ENCODE data around the gene VAT1.
"Not testable (repeated sequence)": the region's sequence is repeated elsewhere in the genome, so short reads cannot be mapped to it uniquely, and the experiment has no call there.

The VAT1 gene

GRCh38 chr17:43003542-43004172 is 18.5 kb downstream of the VAT1 start:
- DNase-seq: no peak

DNA sequence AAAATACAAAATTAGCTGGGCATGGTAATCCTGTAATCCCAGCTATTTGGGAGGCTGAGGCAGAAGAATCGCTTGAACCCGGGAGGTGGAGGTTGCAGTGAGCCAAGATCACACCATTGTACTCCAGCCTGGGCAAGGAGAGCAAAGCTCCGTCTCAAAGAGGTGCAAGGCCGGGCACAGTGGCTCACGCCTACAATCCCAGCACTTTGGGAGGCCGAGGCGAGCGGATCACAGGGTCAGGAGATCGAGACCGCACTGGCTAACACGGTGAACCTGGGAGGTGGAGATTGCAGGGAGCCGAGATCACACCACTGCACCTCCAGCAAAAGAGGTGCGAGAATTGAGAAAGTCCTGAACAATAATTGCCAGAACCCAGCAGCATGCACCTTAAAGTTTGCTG is 21.3 kb downstream of the VAT1 start:
- not testable (repeated sequence) for DNase-seq

- DNase-seq: no peak
Measured at GRCh38 chr17:42999003-42999525, 23.1 kb downstream of the VAT1 start.

- DNase-seq: peak; percentile 99
Measured at GRCh38 chr17:42997984-42998938, 23.9 kb downstream of the VAT1 start, which contains the start of gene RPL27. Gene RPL27, plus strand, starts transcription at chr17:42998419. Its CDS starts 332 bp downstream, at chr17:42998751.

DNA sequence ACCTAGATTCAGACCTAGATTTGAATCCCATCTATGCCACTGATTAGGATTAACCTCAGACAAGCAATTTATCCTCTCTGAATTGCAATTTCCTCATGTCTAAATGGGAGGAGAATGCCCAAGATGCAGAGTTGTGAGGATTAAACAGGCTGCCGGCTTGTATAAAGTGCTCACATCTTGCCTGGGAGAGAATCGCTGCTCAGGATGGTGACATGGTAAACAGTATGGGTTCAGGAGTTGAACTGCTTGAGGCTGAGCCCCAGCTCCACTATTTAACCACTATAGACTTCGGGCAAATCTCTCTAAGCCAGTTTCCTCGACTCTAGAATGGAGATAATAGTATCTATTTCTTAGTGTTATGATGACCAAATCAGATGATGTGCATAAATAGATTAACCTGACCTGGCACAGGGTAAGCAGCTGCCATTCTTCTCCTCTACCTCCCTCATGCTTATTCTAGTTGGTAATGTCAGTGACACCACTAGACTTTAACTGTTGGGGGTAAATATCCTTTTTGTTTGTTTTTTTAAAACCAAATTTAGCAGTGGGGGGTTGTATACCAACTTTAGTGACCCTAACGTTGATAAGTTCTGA is 24.7 kb downstream of the VAT1 start:
- DNase-seq: no peak

GRCh38 chr17:42993913-42994312 is 28.3 kb downstream of the VAT1 start:
- not testable (repeated sequence) for DNase-seq

DNA sequence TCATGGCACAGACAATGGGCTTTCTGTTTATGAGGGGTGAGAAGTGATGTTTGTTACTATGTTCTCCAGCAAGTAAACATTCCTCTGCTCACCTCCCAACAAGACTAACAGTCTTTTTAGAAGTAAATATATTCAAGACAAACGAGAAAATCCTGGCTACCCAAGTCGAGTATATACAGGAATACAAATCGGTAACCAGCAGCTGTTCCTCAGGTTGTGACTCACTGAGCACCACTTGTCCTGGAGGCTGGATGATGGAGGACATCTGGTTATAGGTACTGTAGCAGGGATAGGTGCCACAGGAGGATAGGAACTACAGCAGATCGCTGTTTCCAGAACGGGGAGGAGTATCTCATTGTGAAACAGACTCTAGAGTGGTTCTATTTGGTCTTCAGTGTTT is 29.3 kb downstream of the VAT1 start:
- no peak for DNase-seq

GRCh38 chr17:42991471-42991870 is 30.7 kb downstream of the VAT1 start:
- DNase-seq: no peak

- no peak for DNase-seq
Measured at GRCh38 chr17:42989726-42990652, 32.2 kb downstream of the VAT1 start.

DNA sequence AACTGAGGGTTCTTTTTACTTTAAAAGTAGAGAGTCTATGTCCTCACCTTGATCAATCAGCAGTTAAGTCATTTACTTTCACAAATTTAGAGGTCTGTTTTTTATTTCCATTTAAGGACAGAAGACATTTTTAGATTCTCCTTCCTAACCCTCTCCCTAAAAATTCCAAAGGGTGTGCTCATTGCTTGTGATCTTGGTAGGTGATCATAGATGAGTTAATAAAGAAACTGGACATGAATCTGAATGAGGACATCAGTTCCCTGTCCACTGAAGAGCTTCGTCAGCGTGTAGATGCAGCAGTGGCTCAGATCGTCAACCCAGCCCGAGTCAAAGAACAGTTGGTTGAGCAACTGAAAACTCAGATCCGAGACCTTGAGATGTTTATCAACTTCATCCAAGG is 33.0 kb downstream of the VAT1 start:
- DNase-seq: no peak

- DNase-seq: no peak
Measured at GRCh38 chr17:42985225-42985624, 37.0 kb downstream of the VAT1 start.

DNA sequence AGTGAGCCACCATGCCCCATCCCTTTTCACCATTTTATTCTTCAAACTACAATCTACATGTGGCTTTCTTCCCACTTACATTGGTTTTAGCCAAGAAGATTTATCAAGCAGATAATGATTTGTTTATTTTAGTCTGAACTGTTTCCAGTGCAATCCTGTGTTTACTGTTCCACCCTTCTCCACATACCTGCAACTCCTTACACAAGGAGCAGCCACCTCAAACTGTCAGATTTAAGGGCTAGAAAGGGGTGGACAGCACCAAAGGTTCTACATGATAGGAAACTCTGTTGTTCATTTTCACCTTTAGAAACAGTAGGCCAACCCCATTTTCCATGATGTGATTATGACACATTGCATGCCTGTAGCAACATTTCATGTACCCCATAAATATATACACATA is 39.9 kb downstream of the VAT1 start:
- DNase-seq: no peak

GRCh38 chr17:42980766-42981397 is 41.3 kb downstream of the VAT1 start:
- DNase-seq: peak; percentile 77

GRCh38 chr17:42980274-42980765 is 41.9 kb downstream of the VAT1 start, which contains the start of gene RUNDC1:
Gene RUNDC1, plus strand, starts transcription at chr17:42980565. Its CDS starts 12 bp downstream, at chr17:42980577.
- DNase-seq: peak; percentile 91

DNA sequence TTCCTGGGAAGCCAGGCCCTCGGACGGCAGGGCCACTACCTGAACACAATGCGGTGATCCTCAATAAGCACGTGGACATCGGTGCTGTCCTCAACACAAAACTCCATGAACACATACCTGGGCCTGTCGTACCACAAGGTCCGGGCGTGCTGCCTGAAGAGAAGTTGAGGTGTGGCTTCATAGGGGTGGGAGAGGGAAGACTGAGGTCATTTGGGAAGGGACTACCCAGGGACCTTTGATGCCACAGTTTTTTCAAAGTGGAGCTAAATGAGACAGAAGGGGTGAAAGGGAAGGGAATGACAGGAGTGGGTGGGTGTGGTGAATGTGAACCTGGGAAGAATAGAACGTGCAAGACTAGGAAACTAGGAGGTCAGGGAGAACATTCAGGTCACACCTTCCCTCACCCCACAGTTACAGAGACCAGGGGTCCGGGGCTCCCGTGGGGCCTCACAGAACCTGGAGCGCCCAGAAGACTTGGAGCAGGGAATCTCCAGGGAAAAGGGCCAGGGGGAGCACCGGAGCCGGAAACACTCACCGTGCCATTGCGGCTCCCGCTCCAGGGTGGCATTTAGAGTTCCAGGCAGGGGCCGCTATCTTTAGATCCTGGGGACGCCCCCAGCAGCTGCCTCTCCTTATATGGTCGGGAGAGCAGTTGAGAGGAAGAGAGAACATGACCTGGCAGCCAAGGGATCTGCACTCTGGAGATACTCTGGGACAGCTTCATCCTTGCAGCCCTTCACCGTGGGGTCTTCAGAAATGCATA is 42.5 kb downstream of the VAT1 start, which contains the start of gene PTGES3L:
Gene PTGES3L (minus strand): TSS at position 570 of the 763 bp plus-strand sequence. CDS start 27 bp downstream, at position 543.
- DNase-seq: no peak

DNA sequence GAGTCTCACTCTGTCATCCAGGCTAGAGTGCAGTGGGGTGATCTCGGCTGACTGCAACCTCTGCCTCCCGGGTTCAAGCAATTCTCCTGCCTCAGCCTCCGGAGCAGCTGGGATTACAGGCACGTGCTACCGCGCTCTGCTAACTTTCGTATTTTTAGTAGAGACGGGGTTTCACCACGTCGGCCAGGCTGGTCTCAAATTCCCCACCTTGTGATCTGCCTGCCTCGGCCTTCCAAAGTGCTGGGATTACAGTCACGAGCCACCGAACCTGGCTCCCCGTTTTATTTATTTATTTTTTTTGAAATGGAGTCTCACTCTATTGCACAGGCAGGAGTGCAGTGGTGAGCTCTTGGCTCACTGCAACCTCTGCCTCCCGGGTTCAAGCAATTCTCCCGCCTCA is 46.5 kb downstream of the VAT1 start:
- DNase-seq: not testable (repeated sequence)

GRCh38 chr17:42975265-42975664 is 46.9 kb downstream of the VAT1 start:
- no peak for DNase-seq

DNA sequence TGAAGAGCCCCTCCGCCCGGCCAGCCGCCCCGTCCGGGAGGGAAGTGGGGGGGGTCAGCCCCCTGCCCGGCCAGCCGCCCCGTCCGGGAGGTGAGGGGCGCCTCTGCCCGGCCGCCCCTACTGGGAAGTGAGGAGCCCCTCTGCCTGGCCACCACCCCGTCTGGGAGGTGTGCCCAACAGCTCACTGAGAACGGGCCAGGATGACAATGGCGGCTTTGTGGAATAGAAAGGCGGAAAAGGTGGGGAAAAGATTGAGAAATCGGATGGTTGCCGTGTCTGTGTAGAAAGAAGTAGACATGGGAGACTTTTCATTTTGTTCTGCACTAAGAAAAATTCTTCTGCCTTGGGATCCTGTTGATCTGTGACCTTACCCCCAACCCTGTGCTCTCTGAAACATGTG is 48.9 kb downstream of the VAT1 start:
- DNase-seq: not testable (repeated sequence)

- DNase-seq: no peak
Measured at GRCh38 chr17:42971589-42971988, 50.6 kb downstream of the VAT1 start.

- no peak for DNase-seq
Measured at GRCh38 chr17:42969001-42969581, 53.1 kb downstream of the VAT1 start.
